ENCODE results near the gene COPB2.

The COPB2 gene

DNA sequence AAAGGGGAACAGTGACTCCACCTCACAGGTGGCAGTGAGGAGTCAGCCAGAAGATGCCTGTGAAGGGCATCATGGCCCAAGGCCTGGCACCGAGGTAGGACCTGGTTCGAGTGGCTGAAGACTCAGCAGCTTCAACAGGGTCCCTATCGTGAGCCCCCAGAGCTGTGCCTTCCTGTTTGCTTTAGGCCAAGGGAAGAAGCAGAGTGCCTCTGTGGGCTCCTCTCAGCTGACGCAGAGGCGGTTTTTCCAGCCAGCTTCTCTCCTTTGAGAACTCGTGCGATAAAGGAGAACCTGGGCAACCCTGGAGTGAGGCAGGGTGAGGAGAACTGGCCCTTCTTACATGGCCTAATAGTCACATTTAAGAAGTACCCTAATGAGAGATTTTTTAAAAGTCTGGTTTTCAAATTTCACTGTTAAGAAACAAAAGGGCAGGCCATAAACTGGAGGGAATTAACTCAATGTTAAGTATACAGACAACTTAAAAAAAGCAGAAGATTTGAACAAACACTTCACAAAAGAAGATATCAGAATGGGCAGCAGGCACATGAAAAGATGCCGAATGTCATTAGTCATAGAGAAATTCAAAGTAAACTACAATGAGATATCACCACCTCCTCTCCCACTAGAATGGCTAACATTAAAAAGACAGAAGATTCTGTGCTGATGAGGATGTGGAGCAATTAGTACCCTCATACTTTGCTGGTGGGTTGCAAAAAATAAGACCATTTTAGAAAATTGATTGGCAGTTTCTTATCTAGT is 68.7 kb downstream of the COPB2 start:
- Histone ChIP-seq H3K27me3 (no peaks in the 10 kb centered on the region), H3K4me3 (no peak overlapping the region), H4K20me1 (no peaks in the 10 kb centered on the region), H3K36me3 (no peaks in the 10 kb centered on the region), H3K4me2 (no peak overlapping the region), H3K27ac (no peak overlapping the region), H3K4me1 (no peaks in the 10 kb centered on the region; the same call in 1 of the 2 replicates), H3K9me3 (0 out of 2 replicates have a peak, but pooled peaks cover 6% of the 10 kb centered on the region), H3K9ac (no peak overlapping the region)
- TF ChIP-seq Cebpa-rat (IDR thresholded peaks at IDR 0.05): no peak

DNA sequence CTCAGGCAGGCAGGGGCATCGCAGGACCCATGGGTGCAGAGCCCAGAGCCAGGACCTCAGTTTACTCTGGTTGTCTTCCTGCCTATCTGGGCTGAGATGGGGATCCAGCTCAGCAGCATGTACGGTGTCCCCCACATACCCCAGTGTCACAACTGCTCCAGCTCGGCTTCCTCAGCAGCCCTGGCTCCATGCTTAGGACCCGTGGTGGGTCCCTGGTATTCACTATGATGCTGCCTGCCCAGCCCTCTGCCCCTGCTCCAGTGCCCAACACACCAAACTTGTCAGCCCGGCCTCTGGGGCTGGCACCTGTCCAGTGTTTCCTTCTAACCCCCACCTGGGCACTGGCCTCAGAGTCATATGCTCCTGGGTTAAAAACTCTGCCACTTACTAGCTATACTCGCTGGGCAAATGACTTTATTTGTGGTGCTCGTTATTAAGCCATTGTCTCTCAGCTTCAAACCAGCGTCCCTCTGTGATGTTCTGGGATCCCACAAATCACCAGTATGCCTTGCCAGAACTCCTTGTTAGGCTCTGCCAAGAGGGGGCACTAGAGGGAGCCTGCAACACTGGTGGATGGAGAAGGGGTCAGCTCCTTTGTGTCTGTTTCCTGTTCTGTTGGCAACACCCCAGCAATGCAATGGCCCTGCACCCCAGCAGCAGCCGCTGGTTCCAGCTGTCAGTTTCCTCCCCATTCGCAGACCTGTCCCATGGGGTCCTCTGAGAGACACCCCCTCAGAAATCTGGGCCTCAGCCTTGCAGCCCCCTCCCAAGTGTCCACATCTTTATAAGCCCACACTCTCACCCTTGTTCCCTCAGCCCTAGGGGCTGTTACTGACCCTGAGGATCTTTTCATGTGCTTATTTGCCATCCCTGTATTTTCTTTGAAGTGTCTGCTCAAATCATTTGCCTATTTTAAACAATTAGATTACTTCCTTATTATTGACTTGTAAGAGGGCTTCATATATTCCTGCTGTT is 69.7 kb downstream of the COPB2 start:
- no peak overlapping the region for H3K9ac ChIP-seq
- 0 out of 2 replicates have a peak, but pooled peaks cover under 1% of the 10 kb centered on the region for H3K9me3 ChIP-seq
- no peak overlapping the region for H3K4me3 ChIP-seq
- H3K4me1 ChIP-seq: no peaks in the 10 kb centered on the region; the same call in 1 of the 2 replicates
- TF ChIP-seq Cebpa-rat (IDR thresholded peaks at IDR 0.05): no peak
- H3K27ac ChIP-seq: no peak overlapping the region
- H3K27me3 ChIP-seq: no peaks in the 10 kb centered on the region
- no peaks in the 10 kb centered on the region for H4K20me1 ChIP-seq
- H3K4me2 ChIP-seq: no peak overlapping the region
- H3K36me3 ChIP-seq: no peaks in the 10 kb centered on the region

DNA sequence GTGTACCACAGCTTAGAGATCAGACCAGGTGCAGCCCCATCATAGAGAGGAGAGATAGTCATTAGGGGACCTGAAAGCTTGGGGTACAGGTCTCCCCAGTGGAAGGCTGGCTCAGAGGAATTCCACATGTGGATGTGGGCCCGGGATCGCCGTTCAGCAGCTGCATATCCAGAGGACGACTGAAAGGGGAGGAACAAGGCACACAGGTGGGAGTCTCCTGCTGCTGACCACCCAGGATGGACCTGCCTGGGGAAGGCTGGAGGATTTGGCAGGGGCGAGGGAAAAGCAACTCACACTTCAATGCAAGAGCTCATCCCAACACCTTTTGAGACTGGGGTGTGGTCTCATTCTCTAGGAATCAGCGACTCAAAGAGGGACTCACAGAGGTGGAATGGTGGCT is 70.6 kb downstream of the COPB2 start:
- no peak overlapping the region for H3K27ac ChIP-seq
- H4K20me1 ChIP-seq: no peaks in the 10 kb centered on the region
- H3K9ac ChIP-seq: no peak overlapping the region
- H3K4me1 ChIP-seq: no peaks in the 10 kb centered on the region; the same call in 1 of the 2 replicates
- H3K9me3 ChIP-seq: no peaks in the 10 kb centered on the region
- no peak overlapping the region for H3K4me3 ChIP-seq
- no peak for TF ChIP-seq Cebpa-rat (IDR thresholded peaks at IDR 0.05)
- no peaks in the 10 kb centered on the region for H3K27me3 ChIP-seq
- no peaks in the 10 kb centered on the region for H3K36me3 ChIP-seq
- H3K4me2 ChIP-seq: no peak overlapping the region

DNA sequence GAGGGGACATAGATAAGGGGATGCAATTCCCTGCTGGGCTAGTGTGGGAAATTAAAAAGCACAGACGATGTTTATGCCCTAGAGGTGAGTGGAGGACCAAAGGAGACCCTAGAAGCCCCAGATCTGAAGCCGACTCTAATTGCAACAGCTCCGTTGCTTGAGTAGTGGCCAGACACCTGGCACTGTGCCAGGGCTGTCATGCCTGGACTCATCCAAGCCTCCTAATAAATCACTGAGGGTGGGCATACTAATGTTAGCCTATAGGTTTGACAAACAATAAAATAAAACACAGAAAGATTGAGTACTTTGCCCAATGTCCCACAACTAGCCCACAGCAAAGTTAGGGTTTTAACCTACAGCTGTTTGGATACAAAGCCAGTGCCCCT is 71.0 kb downstream of the COPB2 start:
- Histone ChIP-seq H3K9me3 (no peaks in the 10 kb centered on the region), H3K9ac (no peak overlapping the region), H4K20me1 (no peaks in the 10 kb centered on the region), H3K27ac (no peak overlapping the region), H3K4me2 (no peak overlapping the region), H3K27me3 (no peaks in the 10 kb centered on the region), H3K4me1 (no peaks in the 10 kb centered on the region; the same call in 1 of the 2 replicates), H3K4me3 (no peak overlapping the region), H3K36me3 (no peaks in the 10 kb centered on the region)
- TF ChIP-seq Cebpa-rat (IDR thresholded peaks at IDR 0.05): no peak

DNA sequence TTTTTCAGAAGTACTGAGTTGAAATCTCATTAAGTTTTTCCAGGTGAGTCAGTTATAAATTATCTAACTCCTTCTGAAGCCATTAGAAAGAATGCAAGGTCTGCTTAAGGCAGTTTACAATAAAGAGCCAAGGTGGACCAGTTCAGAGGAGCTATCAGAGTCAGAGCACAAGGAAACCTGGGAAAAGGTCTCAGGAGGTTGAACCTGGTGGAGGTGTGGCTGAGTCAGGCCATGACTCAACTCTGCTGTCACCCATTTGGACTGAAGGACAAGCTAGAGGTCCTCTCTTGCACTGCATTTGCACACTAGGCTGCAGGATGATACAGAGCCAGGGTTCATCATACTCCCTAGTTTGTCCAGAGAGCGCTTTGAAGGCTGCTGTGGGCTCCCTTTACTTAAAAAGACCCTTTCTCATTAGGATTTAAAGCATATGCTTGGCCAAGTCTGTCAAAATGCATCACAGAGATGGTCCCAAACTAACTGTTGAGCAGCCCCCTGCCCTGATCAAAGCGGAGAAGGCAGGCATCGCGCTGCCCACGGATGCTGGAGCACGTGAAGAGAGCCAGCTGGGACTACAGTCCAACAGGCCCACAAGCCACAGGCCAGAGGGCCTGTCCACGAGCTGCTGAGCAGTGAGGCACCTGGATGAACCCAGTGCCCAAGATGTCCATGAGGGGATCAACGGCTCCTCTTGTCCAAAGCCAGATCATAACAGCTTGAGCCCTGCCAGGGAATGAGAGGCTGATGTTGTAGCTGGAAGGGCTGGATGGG is 71.6 kb downstream of the COPB2 start:
- H3K27ac ChIP-seq: no peak overlapping the region
- no peak overlapping the region for H3K4me3 ChIP-seq
- no peak overlapping the region for H3K9ac ChIP-seq
- H3K4me1 ChIP-seq: no peaks in the 10 kb centered on the region; the same call in 1 of the 2 replicates
- H4K20me1 ChIP-seq: no peaks in the 10 kb centered on the region
- no peaks in the 10 kb centered on the region for H3K36me3 ChIP-seq
- H3K4me2 ChIP-seq: no peak overlapping the region
- no peak for TF ChIP-seq Cebpa-rat (IDR thresholded peaks at IDR 0.05)
- H3K27me3 ChIP-seq: no peaks in the 10 kb centered on the region
- no peaks in the 10 kb centered on the region for H3K9me3 ChIP-seq

DNA sequence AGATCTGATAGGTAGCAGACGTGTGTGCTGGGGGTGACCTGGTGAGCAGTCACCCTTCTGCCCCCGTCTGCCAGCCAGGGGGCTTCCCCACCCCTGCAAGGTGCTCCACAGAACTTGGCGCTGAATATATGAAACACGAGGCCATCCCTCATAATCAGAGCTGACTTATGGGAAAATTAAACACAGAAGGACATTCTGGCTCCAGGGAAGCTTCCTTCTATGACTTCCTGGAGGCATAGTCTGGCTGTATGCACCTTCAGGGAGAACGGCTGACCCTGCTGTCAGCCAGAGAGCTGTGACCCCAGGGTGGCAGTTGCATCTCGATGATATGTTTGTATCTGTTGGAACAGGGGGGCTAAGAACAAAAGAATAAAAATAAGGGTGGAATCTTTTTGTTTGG is 72.2 kb downstream of the COPB2 start:
- Histone ChIP-seq H3K4me2 (no peak overlapping the region), H3K4me1 (no peaks in the 10 kb centered on the region; the same call in 1 of the 2 replicates)
- TF ChIP-seq Cebpa-rat (IDR thresholded peaks at IDR 0.05): no peak

GRCh38 chr3:139313921-139314320 is 75.5 kb downstream of the COPB2 start:
- no peak for TF ChIP-seq Cebpa-rat (IDR thresholded peaks at IDR 0.05)
- H3K4me1 ChIP-seq: no peaks in the 10 kb centered on the region

More for the DNA sequence above, 72.2 kb downstream of the COPB2 start:
- Histone ChIP-seq H3K27me3 (no peaks in the 10 kb centered on the region), H3K36me3 (no peaks in the 10 kb centered on the region), H3K9ac (no peak overlapping the region), H4K20me1 (no peaks in the 10 kb centered on the region), H3K9me3 (no peaks in the 10 kb centered on the region), H3K27ac (no peak overlapping the region), H3K4me3 (no peak overlapping the region)

GRCh38 chr3:139312959-139313358 is 76.5 kb downstream of the COPB2 start:
- Histone ChIP-seq H3K4me1 (no peaks in the 10 kb centered on the region), H3K36me3 (no peaks in the 10 kb centered on the region), H3K4me3 (no peak overlapping the region), H3K27ac (no peak overlapping the region), H3K9ac (no peak overlapping the region), H3K4me2 (no peak overlapping the region), H3K9me3 (no peaks in the 10 kb centered on the region), H4K20me1 (no peaks in the 10 kb centered on the region), H3K27me3 (no peaks in the 10 kb centered on the region)
- TF ChIP-seq Cebpa-rat (IDR thresholded peaks at IDR 0.05): no peak

More at GRCh38 chr3:139313921-139314320, 75.5 kb downstream of the COPB2 start:
- Histone ChIP-seq H3K9ac (no peak overlapping the region), H3K9me3 (no peaks in the 10 kb centered on the region), H3K4me3 (no peak overlapping the region), H3K27ac (no peak overlapping the region), H3K27me3 (no peaks in the 10 kb centered on the region), H3K4me2 (no peak overlapping the region), H3K36me3 (no peaks in the 10 kb centered on the region), H4K20me1 (no peaks in the 10 kb centered on the region)

DNA sequence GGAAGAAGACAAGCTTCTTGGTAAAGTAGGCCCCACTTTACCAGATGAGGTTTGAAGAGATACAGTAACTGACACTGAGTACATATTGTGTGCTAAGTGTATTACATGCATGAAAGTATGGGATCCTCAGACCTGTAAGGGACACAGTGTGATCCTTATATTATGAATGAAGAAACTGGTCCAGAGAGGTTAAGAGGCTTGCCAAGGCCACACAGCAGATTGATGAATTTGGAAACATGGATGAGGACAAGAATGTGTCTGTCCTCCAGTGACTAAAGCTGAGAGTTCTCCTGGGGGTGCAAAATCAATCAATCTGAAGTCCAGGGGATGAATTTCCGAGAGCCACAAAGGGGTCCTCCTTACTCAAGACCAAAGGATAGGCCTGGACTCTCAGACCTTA is 77.0 kb downstream of the COPB2 start:
- H3K27ac ChIP-seq: no peak overlapping the region
- H3K4me1 ChIP-seq: no peaks in the 10 kb centered on the region
- TF ChIP-seq Cebpa-rat (IDR thresholded peaks at IDR 0.05): no peak
- no peak overlapping the region for H3K4me3 ChIP-seq
- H3K27me3 ChIP-seq: no peaks in the 10 kb centered on the region
- H3K36me3 ChIP-seq: no peaks in the 10 kb centered on the region
- no peak overlapping the region for H3K9ac ChIP-seq
- H3K4me2 ChIP-seq: no peak overlapping the region
- no peaks in the 10 kb centered on the region for H4K20me1 ChIP-seq
- H3K9me3 ChIP-seq: no peaks in the 10 kb centered on the region

All from BLaER1 (cell line).